Glomerular visceral epithelial cell (primary cell): ENCODE data around the gene XAB2.
"Not testable (repeated sequence)": the region's sequence is repeated elsewhere in the genome, so short reads cannot be mapped to it uniquely, and the experiment has no call there.

ENCODE experiments used
- DNase-seq: peaks from one replicate; pipeline ENCODE4 v3.0.0-alpha.2; 2016; ENCODE audit errors: extremely low spot score

XAB2 gene

GRCh38 chr19:7577422-7577821 is 51.9 kb downstream of the XAB2 start:
- DNase-seq = not testable (repeated sequence)

- DNase-seq = no peak
Observed at GRCh38 chr19:7575434-7576040, 53.8 kb downstream of the XAB2 start.

- no peak for DNase-seq
Observed at GRCh38 chr19:7570761-7571160, 58.6 kb downstream of the XAB2 start.
